Endothelial cell of umbilical vein (primary cell): Measurements from ENCODE around the gene CAMTA1.

Experiments
- CTCF ChIP-seq, 2 donors: IDR thresholded peaks; 1 replicate in 1 of 2; 2 replicates in 1 of 2; pipeline ENCODE4 v1.5.1; 2011; ENCODE audit warnings: low read length in 2 of 2, mild to moderate bottlenecking in 2 of 2, moderate library complexity in 2 of 2, control low read depth in 1 of 2, inconsistent platforms in 1 of 2, low read depth in 1 of 2; ENCODE audit not compliant: insufficient read depth in 1 of 2; ENCODE audit errors: extremely low read depth in 1 of 2
- EZH2 ChIP-seq: IDR thresholded peaks from 2 replicates; pipeline ENCODE4 v1.6.1; 2012; ENCODE audit warnings: borderline replicate concordance, low read depth, mild to moderate bottlenecking, moderate library complexity, low read length, inconsistent platforms; ENCODE audit not compliant: severe bottlenecking
- FOS ChIP-seq: IDR thresholded peaks from 2 replicates; pipeline ENCODE4 v1.6.1; 2011; ENCODE audit warnings: mild to moderate bottlenecking, low read length, moderate library complexity, borderline replicate concordance; ENCODE audit not compliant: insufficient read depth
- GATA2 ChIP-seq: IDR thresholded peaks from 2 replicates; pipeline ENCODE4 v1.7.0; 2011; ENCODE audit warnings: low read depth, mild to moderate bottlenecking, moderate library complexity, mixed read lengths, low read length; ENCODE audit not compliant: insufficient read length, insufficient read depth
- JUN ChIP-seq: IDR thresholded peaks from 2 replicates; pipeline ENCODE4 v1.6.1; 2011; ENCODE audit warnings: borderline replicate concordance, low read depth; ENCODE audit not compliant: insufficient read length, insufficient read depth
- MAX ChIP-seq: IDR thresholded peaks from 2 replicates; pipeline ENCODE4 v1.6.1; 2011; ENCODE audit not compliant: insufficient read depth, insufficient read length
- POLR2A ChIP-seq: IDR thresholded peaks from 2 replicates; pipeline ENCODE4 v1.6.1; 2012; ENCODE audit warnings: low read depth, mild to moderate bottlenecking, control low read depth, low read length
- POLR2AphosphoS5 ChIP-seq: IDR thresholded peaks from 2 replicates; pipeline ENCODE4 v1.6.1; 2012; ENCODE audit warnings: low read depth, mild to moderate bottlenecking, control low read depth, low read length, moderate library complexity; ENCODE audit not compliant: insufficient read depth

- no peak for TF ChIP-seq POLR2A
- TF ChIP-seq CTCF (IDR thresholded peaks at IDR 0.05; ENCODE audit: extremely low read depth in 1 of 2, insufficient read depth in 1 of 2, low read depth in 1 of 2, low read length in 2 of 2) = no peak
- no peak for TF ChIP-seq GATA2
- no peak for TF ChIP-seq FOS
- TF ChIP-seq JUN = no peak
- TF ChIP-seq POLR2AphosphoS5 = no peak
- TF ChIP-seq MAX = no peak
- no peak for TF ChIP-seq EZH2
These were observed 400.5 kb downstream of the CAMTA1 start for GRCh38 chr1:7185721-7186120.
